GM18502 (cell line): Measurements from ENCODE around the gene STK32C.

Source experiments
- ATAC-seq: cut with Tn5 transposase; IDR thresholded peaks from one replicate; pipeline ENCODE4 v1.9.1; 2021; ENCODE audit warnings: mild to moderate bottlenecking; ENCODE audit not compliant: unreplicated experiment, poor library complexity

The STK32C gene

GRCh38 chr10:132250481-132251475, 57.0 kb downstream of the STK32C start:
- ATAC-seq = no peak

GRCh38 chr10:132249824-132250375, 57.9 kb downstream of the STK32C start:
- ATAC-seq = no peak

GRCh38 chr10:132249226-132249724, 58.5 kb downstream of the STK32C start:
- no peak for ATAC-seq

- ATAC-seq = no peak
Observed at GRCh38 chr10:132248455-132249225, 59.1 kb downstream of the STK32C start.

GRCh38 chr10:132247943-132248342, 59.8 kb downstream of the STK32C start:
- ATAC-seq = no peak

GRCh38 chr10:132246296-132246695, 61.5 kb downstream of the STK32C start:
- ATAC-seq = no peak

- ATAC-seq = no peak
Observed at GRCh38 chr10:132245056-132245455, 62.7 kb downstream of the STK32C start.

- ATAC-seq = no peak
Observed at GRCh38 chr10:132243626-132244025, 64.1 kb downstream of the STK32C start.

- no peak for ATAC-seq
Observed at GRCh38 chr10:132243141-132243540, 64.6 kb downstream of the STK32C start.

- no peak for ATAC-seq
Observed at GRCh38 chr10:132242103-132242840, 65.5 kb downstream of the STK32C start.

- no peak for ATAC-seq
Observed at GRCh38 chr10:132241496-132241895, 66.3 kb downstream of the STK32C start.

- ATAC-seq = no peak
Observed at GRCh38 chr10:132241086-132241485, 66.7 kb downstream of the STK32C start.

- ATAC-seq = no peak
Observed at GRCh38 chr10:132240581-132240980, 67.2 kb downstream of the STK32C start.

- no peak for ATAC-seq
Observed at GRCh38 chr10:132240156-132240555, 67.6 kb downstream of the STK32C start.

GRCh38 chr10:132239126-132240031, 68.4 kb downstream of the STK32C start:
- ATAC-seq = no peak

GRCh38 chr10:132238371-132239125, 69.2 kb downstream of the STK32C start:
- ATAC-seq = no peak

- ATAC-seq = no peak
Observed at GRCh38 chr10:132237871-132238270, 69.9 kb downstream of the STK32C start.

GRCh38 chr10:132237396-132237795, 70.4 kb downstream of the STK32C start:
- no peak for ATAC-seq
